Smooth muscle cell (in vitro differentiated cells): ENCODE results near the gene RASGRP3. TPM values are rescaled to one million over a fixed set of nuclear protein-coding genes. Genes with fewer than 3 reads are reported as not detected.

Experiments used
- DNase-seq: peaks from one replicate; lab custom pipeline; 2025; ENCODE audit not compliant: unreplicated experiment; lab: John Stamatoyannopoulos, UW
- H2AFZ ChIP-seq: fragments of 200-600 bp; sonication (generic); 2 replicates; pipeline ENCODE4 v1.6.0; 2016; ENCODE audit warnings: antibody characterized with exemption, low read depth, mild to moderate bottlenecking
- H3F3A ChIP-seq: fragments of 200-600 bp; sonication (generic); 2 replicates; pipeline ENCODE4 v1.6.0; 2017; ENCODE audit warnings: antibody characterized with exemption, low read depth
- H3K27ac ChIP-seq: fragments of 200-600 bp; sonication (generic); 2 replicates; pipeline ENCODE4 v1.5.1; 2016; ENCODE audit warnings: low read depth, mild to moderate bottlenecking
- H3K27me3 ChIP-seq: fragments of 200-600 bp; sonication (generic); 2 replicates; pipeline ENCODE4 v1.6.1; 2016; ENCODE audit warnings: low read depth, mild to moderate bottlenecking
- H3K36me3 ChIP-seq: fragments of 200-600 bp; sonication (generic); 2 replicates; pipeline ENCODE4 v1.5.1; 2016; ENCODE audit warnings: low read depth
- H3K4me1 ChIP-seq: fragments of 200-600 bp; sonication (generic); 2 replicates; pipeline ENCODE4 v1.5.1; 2016; ENCODE audit warnings: low read depth
- H3K4me2 ChIP-seq: fragments of 200-600 bp; sonication (generic); 2 replicates; pipeline ENCODE4 v1.6.0; 2016; ENCODE audit warnings: mild to moderate bottlenecking
- H3K4me3 ChIP-seq: fragments of 200-600 bp; sonication (generic); 2 replicates; pipeline ENCODE4 v1.5.1; 2016; ENCODE audit warnings: mild to moderate bottlenecking
- H3K79me2 ChIP-seq: fragments of 200-600 bp; sonication (generic); 2 replicates; pipeline ENCODE4 v1.6.0; 2016; ENCODE audit warnings: low read depth, mild to moderate bottlenecking
- H3K9ac ChIP-seq: fragments of 200-600 bp; sonication (generic); 2 replicates; pipeline ENCODE4 v1.6.0; 2016; ENCODE audit warnings: low read depth
- H3K9me3 ChIP-seq: fragments of 200-600 bp; sonication (generic); replicated peaks from 2 replicates; pipeline ENCODE4 v1.5.1; 2016; ENCODE audit warnings: low read depth
- H4K20me1 ChIP-seq: fragments of 200-600 bp; sonication (generic); 2 replicates; pipeline ENCODE4 v1.6.0; 2016; ENCODE audit warnings: low read depth
- CTCF ChIP-seq: fragments of 200-600 bp; sonication (generic); IDR thresholded peaks from 2 replicates; pipeline ENCODE4 v1.5.1; 2017; ENCODE audit warnings: borderline replicate concordance, mild to moderate bottlenecking, antibody characterized with exemption; ENCODE audit not compliant: insufficient read depth, poor library complexity, severe bottlenecking
- WGBS: methylation state at CpG from one replicate; pipeline ENCODE4 v1.1.7; 2016; ENCODE audit warnings: low lambda C conversion rate; 5-methylcytosine and 5-hydroxymethylcytosine counted together
- polyA plus RNA-seq: library from polyadenylated mRNA; unstranded; fragments of >200 nt; fragmentation: Nextera tagmentation; extraction: Ambion mirVana; gene quantifications from 2 replicates; pipeline ENCODE4 v1.2.1, GENCODE V29; 2016
- total RNA-seq: library from RNA; depleted of rRNA; stranded (reverse); fragments of >200 nt; gene quantifications from 2 replicates; pipeline ENCODE4 v1.2.3, GENCODE V29; 2014

The RASGRP3 gene
- total and polyA plus RNA-seq, 2 experiments from 2014 or later: 0.10 to 0.31 TPM

GRCh38 chr2:33443274-33443829 lies 33.1 kb upstream of the RASGRP3 start:
- no peaks in the 10 kb centered on the region for H3K27me3 ChIP-seq
- no peaks in the 10 kb centered on the region for H4K20me1 ChIP-seq
- WGBS: 44% methylated on average over 3 of the region's 3 CpGs
- H3K4me1 ChIP-seq: no peaks in the 10 kb centered on the region
- no peaks in the 10 kb centered on the region for H3F3A ChIP-seq
- no peak overlapping the region for H2AFZ ChIP-seq
- H3K4me3 ChIP-seq: no peak overlapping the region
- H3K9ac ChIP-seq: no peak overlapping the region
- DNase-seq: no peak
- H3K36me3 ChIP-seq: no peaks in the 10 kb centered on the region
- TF ChIP-seq CTCF: no peak
- H3K9me3 ChIP-seq: no peaks in the 10 kb centered on the region
- H3K4me2 ChIP-seq: peak overlapping the region; percentile 3
- H3K27ac ChIP-seq: peak overlapping the region; percentile 31
- H3K79me2 ChIP-seq: no peaks in the 10 kb centered on the region

- H3K27me3 ChIP-seq: no peaks in the 10 kb centered on the region
- no peaks in the 10 kb centered on the region for H4K20me1 ChIP-seq
- no peaks in the 10 kb centered on the region for H3F3A ChIP-seq
- H2AFZ ChIP-seq: no peak overlapping the region
- no peaks in the 10 kb centered on the region for H3K36me3 ChIP-seq
- WGBS: 83% methylated on average over 2 of the region's 2 CpGs
- no peak for TF ChIP-seq CTCF
- H3K9ac ChIP-seq: no peak overlapping the region
- H3K9me3 ChIP-seq: no peaks in the 10 kb centered on the region
- DNase-seq: no peak
- no peak overlapping the region for H3K27ac ChIP-seq
- H3K79me2 ChIP-seq: no peaks in the 10 kb centered on the region
- H3K4me3 ChIP-seq: no peak overlapping the region
- no peak overlapping the region for H3K4me2 ChIP-seq
- H3K4me1 ChIP-seq: no peaks in the 10 kb centered on the region
Measured at GRCh38 chr2:33444967-33445366, 31.5 kb upstream of the RASGRP3 start.

GRCh38 chr2:33448220-33448899 lies 28.1 kb upstream of the RASGRP3 start:
- no peaks in the 10 kb centered on the region for H3K79me2 ChIP-seq
- no peaks in the 10 kb centered on the region for H3K9me3 ChIP-seq
- no peak overlapping the region for H3K9ac ChIP-seq
- no peaks in the 10 kb centered on the region for H3K27me3 ChIP-seq
- DNase-seq: no peak
- H2AFZ ChIP-seq: no peak overlapping the region
- H3K4me3 ChIP-seq: no peak overlapping the region
- no peak for TF ChIP-seq CTCF
- H3K4me1 ChIP-seq: no peaks in the 10 kb centered on the region
- H3K4me2 ChIP-seq: no peak overlapping the region
- H3K36me3 ChIP-seq: no peaks in the 10 kb centered on the region
- peak overlapping the region; percentile 53 for H3K27ac ChIP-seq
- H4K20me1 ChIP-seq: no peaks in the 10 kb centered on the region
- 75% methylated on average over 2 of the region's 2 CpGs for WGBS
- no peaks in the 10 kb centered on the region for H3F3A ChIP-seq

GRCh38 chr2:33451214-33451613 lies 25.2 kb upstream of the RASGRP3 start:
- Histone ChIP-seq H3K79me2 (no peaks in the 10 kb centered on the region), H3K27me3 (no peaks in the 10 kb centered on the region), H3F3A (no peaks in the 10 kb centered on the region), H3K4me2 (no peak overlapping the region), H3K4me1 (no peaks in the 10 kb centered on the region), H3K4me3 (no peak overlapping the region), H2AFZ (no peak overlapping the region), H3K9ac (no peak overlapping the region), H4K20me1 (no peaks in the 10 kb centered on the region), H3K27ac (no peak overlapping the region), H3K9me3 (no peaks in the 10 kb centered on the region), H3K36me3 (no peaks in the 10 kb centered on the region)
- no peak for TF ChIP-seq CTCF
- 50% methylated on average over 1 of the region's 1 CpG for WGBS
- no peak for DNase-seq
